Neural crest cell (in vitro differentiated cells): ENCODE measurements around the gene RAE1. TPM values are rescaled to one million over a fixed set of nuclear protein-coding genes. Genes with fewer than 3 reads are reported as not detected.
"Not testable (repeated sequence)": the region's sequence is repeated elsewhere in the genome, so short reads cannot be mapped to it uniquely, and the experiment has no call there.

Experiments
- DNase-seq: peaks from one replicate; pipeline ENCODE4 v3.0.0; 2021; ENCODE audit warnings: low read depth, mixed read lengths, low spot score
- H3K27ac Mint-ChIP-seq: one replicate; pipeline ENCODE4 v1.8.0; 2021; ENCODE audit warnings: mild to moderate bottlenecking, mixed read lengths; ENCODE audit not compliant: unreplicated experiment
- H3K27me3 Mint-ChIP-seq: 2 replicates; pipeline ENCODE4 v1.8.0; 2021; ENCODE audit warnings: low read depth, mild to moderate bottlenecking, mixed read lengths
- H3K36me3 Mint-ChIP-seq: 2 replicates; pipeline ENCODE4 v1.8.0; 2021; ENCODE audit warnings: low read depth, mild to moderate bottlenecking, mixed read lengths
- H3K4me1 Mint-ChIP-seq: 2 replicates; pipeline ENCODE4 v1.8.0; 2021; ENCODE audit warnings: mixed read lengths
- H3K4me3 Mint-ChIP-seq: one replicate; pipeline ENCODE4 v1.8.0; 2021; ENCODE audit warnings: mild to moderate bottlenecking, mixed read lengths
- H3K9me3 Mint-ChIP-seq: 2 replicates; pipeline ENCODE4 v1.8.0; 2021; ENCODE audit warnings: mixed read lengths
- CTCF ChIP-seq: fragments of 200-600 bp; sonication (generic); conservative IDR thresholded peaks from 2 replicates; pipeline ENCODE4 v1.5.0; 2021; ENCODE audit warnings: antibody characterized with exemption, mild to moderate bottlenecking
- total RNA-seq: library from RNA; stranded (reverse); gene quantifications from 2 replicates; pipeline ENCODE4 v1.2.1, GENCODE V29; 2021

RAE1 gene
- total RNA-seq, 1 donor from 2014 or later: 57.0 TPM

GRCh38 chr20:57335392-57335791 is 15.7 kb upstream of the RAE1 start:
- peak; percentile 55 for TF ChIP-seq CTCF
- Mint-ChIP-seq H3K27me3 (peaks cover 18% of the 10 kb centered on the region), H3K27ac (no peak overlapping the region), H3K36me3 (no peaks in the 10 kb centered on the region), H3K9me3 (no peaks in the 10 kb centered on the region), H3K4me1 (no peaks in the 10 kb centered on the region), H3K4me3 (no peak overlapping the region)
- no peak for DNase-seq

- Mint-ChIP-seq H3K4me3 (no peak overlapping the region), H3K27ac (no peak overlapping the region), H3K36me3 (no peaks in the 10 kb centered on the region), H3K4me1 (no peaks in the 10 kb centered on the region), H3K9me3 (no peaks in the 10 kb centered on the region), H3K27me3 (peaks cover 4% of the 10 kb centered on the region)
- no peak for TF ChIP-seq CTCF
- DNase-seq: no peak
These were observed 9.4 kb upstream of the RAE1 start for GRCh38 chr20:57341663-57342062.

- Mint-ChIP-seq H3K27me3 (peaks cover 4% of the 10 kb centered on the region), H3K4me3 (no peak overlapping the region), H3K4me1 (no peaks in the 10 kb centered on the region), H3K27ac (no peak overlapping the region), H3K9me3 (no peaks in the 10 kb centered on the region), H3K36me3 (no peaks in the 10 kb centered on the region)
- no peak for TF ChIP-seq CTCF
- DNase-seq: no peak
These were observed 8.2 kb upstream of the RAE1 start for GRCh38 chr20:57342829-57343228.

GRCh38 chr20:57346477-57346876 is 4.6 kb upstream of the RAE1 start:
- Mint-ChIP-seq H3K4me1 (peaks cover under 1% of the 10 kb centered on the region), H3K27me3 (peaks cover 4% of the 10 kb centered on the region), H3K4me3 (no peak overlapping the region), H3K9me3 (peaks cover 3% of the 10 kb centered on the region), H3K36me3 (no peaks in the 10 kb centered on the region), H3K27ac (no peak overlapping the region)
- peak; percentile 87 for DNase-seq
- peak; percentile 95 for TF ChIP-seq CTCF

- Mint-ChIP-seq H3K27ac (no peak overlapping the region), H3K4me1 (peaks cover 10% of the 10 kb centered on the region), H3K9me3 (peaks cover 3% of the 10 kb centered on the region), H3K4me3 (no peak overlapping the region), H3K36me3 (peaks cover 2% of the 10 kb centered on the region), H3K27me3 (peaks cover 4% of the 10 kb centered on the region)
- TF ChIP-seq CTCF: no peak
- DNase-seq: no peak
These were observed 3.7 kb upstream of the RAE1 start for GRCh38 chr20:57347393-57347792.

GRCh38 chr20:57348200-57348921 is 2.7 kb upstream of the RAE1 start:
- peak overlapping the region; percentile 47 for H3K4me3 Mint-ChIP-seq
- H3K27ac Mint-ChIP-seq, DNase-seq, H3K27me3 Mint-ChIP-seq, H3K36me3 Mint-ChIP-seq, H3K9me3 Mint-ChIP-seq: not testable (repeated sequence)
- H3K4me1 Mint-ChIP-seq: peaks cover 18% of the 10 kb centered on the region

GRCh38 chr20:57348922-57349574 is 2.0 kb upstream of the RAE1 start:
- peak overlapping the region; percentile 70 for H3K4me3 Mint-ChIP-seq
- not testable (repeated sequence) for H3K9me3 Mint-ChIP-seq, H3K27ac Mint-ChIP-seq, H3K36me3 Mint-ChIP-seq, H3K27me3 Mint-ChIP-seq, DNase-seq
- peaks cover 20% of the 10 kb centered on the region for H3K4me1 Mint-ChIP-seq
